ENCODE data around the gene CEP68.

DNA sequence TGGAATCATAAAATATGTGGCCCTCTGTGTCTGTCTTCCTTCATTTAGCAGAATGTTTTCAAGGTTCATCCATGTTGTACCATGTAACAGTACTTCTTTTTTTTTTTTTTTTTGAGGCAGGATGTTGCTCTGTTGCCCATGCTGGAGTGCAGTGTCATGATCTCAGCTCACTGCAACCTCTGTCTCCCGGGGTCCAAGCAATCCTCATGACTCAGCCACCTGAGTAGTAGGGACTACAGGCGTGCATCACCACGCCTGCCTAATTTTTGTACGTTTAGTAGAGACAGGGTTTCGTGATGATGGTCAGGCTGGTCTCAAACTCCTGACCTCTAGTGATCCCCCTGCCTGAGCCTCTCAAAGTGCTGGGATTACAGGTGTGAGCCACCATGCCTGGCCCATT lies 42.5 kb downstream of the CEP68 start:
- TF ChIP-seq, protein P1, sequence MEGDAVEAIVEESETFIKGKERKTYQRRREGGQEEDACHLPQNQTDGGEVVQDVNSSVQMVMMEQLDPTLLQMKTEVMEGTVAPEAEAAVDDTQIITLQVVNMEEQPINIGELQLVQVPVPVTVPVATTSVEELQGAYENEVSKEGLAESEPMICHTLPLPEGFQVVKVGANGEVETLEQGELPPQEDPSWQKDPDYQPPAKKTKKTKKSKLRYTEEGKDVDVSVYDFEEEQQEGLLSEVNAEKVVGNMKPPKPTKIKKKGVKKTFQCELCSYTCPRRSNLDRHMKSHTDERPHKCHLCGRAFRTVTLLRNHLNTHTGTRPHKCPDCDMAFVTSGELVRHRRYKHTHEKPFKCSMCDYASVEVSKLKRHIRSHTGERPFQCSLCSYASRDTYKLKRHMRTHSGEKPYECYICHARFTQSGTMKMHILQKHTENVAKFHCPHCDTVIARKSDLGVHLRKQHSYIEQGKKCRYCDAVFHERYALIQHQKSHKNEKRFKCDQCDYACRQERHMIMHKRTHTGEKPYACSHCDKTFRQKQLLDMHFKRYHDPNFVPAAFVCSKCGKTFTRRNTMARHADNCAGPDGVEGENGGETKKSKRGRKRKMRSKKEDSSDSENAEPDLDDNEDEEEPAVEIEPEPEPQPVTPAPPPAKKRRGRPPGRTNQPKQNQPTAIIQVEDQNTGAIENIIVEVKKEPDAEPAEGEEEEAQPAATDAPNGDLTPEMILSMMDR (IDR thresholded peaks at IDR 0.05; ENCODE audit: poor library complexity, severe bottlenecking): no peak
- no peak for TF ChIP-seq EP300 (conservative IDR thresholded peaks at IDR 0.05; ENCODE audit: poor library complexity, severe bottlenecking)
- TF ChIP-seq EZH2 (IDR thresholded peaks at IDR 0.05; ENCODE audit: borderline replicate concordance, insufficient read depth, low read length, poor library complexity, severe bottlenecking): no peak

All from neural cell (in vitro differentiated cells).